Stimulated activated CD4-positive, alpha-beta T cell treated with anti-CD3 and anti-CD28 coated beads, TNF-alpha, amount 100 ng/mL, for 24 hours (primary cell): Measurements from ENCODE around the gene SLC4A3.

Source experiments
- DNase-seq, 3 experiments: peaks; one replicate each; pipeline ENCODE4 v3.0.0-alpha.2; 2020; ENCODE audit warnings: low read depth in 3 of 3

Gene SLC4A3, protein sequence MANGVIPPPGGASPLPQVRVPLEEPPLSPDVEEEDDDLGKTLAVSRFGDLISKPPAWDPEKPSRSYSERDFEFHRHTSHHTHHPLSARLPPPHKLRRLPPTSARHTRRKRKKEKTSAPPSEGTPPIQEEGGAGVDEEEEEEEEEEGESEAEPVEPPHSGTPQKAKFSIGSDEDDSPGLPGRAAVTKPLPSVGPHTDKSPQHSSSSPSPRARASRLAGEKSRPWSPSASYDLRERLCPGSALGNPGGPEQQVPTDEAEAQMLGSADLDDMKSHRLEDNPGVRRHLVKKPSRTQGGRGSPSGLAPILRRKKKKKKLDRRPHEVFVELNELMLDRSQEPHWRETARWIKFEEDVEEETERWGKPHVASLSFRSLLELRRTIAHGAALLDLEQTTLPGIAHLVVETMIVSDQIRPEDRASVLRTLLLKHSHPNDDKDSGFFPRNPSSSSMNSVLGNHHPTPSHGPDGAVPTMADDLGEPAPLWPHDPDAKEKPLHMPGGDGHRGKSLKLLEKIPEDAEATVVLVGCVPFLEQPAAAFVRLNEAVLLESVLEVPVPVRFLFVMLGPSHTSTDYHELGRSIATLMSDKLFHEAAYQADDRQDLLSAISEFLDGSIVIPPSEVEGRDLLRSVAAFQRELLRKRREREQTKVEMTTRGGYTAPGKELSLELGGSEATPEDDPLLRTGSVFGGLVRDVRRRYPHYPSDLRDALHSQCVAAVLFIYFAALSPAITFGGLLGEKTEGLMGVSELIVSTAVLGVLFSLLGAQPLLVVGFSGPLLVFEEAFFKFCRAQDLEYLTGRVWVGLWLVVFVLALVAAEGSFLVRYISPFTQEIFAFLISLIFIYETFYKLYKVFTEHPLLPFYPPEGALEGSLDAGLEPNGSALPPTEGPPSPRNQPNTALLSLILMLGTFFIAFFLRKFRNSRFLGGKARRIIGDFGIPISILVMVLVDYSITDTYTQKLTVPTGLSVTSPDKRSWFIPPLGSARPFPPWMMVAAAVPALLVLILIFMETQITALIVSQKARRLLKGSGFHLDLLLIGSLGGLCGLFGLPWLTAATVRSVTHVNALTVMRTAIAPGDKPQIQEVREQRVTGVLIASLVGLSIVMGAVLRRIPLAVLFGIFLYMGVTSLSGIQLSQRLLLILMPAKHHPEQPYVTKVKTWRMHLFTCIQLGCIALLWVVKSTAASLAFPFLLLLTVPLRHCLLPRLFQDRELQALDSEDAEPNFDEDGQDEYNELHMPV

DNA sequence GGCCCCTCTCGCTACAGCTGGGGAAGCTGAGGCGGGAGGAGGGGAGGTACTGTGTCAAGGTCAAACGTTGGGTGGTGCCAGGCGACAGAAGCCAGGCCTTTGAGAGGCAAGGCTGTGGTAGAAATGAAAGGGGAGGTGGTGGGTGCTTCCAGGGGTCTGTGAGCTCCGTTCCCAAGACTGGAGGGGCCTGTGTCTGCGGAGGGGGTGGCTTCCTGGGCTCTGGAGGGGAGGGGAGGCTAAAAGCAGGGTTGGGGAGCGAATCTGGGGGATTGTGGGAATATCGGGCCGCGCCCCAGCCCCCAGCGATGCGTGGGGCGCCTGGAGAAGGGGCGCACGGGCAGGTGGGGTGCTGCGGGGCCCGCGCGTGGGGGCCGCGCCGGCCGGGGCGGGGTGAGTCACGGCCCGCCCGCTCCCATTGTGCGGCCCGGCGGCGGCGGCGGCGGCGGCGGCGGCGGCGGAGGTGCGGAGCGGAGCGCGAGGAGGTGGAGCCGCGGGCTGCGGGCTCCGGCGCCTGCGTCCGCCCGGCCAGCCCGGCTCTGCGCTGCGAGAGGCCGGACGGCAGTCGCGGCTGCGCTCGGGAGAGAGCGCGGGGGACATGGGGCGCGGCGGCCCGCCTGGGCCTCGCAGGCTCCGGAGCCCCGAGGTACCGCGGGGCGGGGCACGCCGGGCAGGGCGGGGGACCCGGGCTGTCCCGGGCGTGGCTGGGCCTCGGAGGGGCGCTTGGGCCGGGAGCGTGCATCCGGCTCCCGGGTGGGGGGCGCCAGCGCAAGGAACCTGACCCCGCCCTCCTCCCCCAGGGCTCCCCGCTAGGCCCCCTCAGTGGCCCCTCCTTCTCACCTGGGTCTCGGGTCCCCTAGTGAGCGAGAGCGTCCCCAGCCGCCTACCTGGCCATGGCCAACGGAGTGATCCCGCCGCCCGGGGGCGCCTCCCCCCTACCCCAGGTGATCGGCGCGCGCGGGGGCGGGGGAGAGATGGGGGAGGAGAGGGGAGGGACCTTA lies at the start of gene SLC4A3:
Gene SLC4A3 (plus strand): TSS at position 528 of the 998 bp plus-strand sequence. CDS start 363 bp downstream, at position 891.
- DNase-seq: no peak

DNA sequence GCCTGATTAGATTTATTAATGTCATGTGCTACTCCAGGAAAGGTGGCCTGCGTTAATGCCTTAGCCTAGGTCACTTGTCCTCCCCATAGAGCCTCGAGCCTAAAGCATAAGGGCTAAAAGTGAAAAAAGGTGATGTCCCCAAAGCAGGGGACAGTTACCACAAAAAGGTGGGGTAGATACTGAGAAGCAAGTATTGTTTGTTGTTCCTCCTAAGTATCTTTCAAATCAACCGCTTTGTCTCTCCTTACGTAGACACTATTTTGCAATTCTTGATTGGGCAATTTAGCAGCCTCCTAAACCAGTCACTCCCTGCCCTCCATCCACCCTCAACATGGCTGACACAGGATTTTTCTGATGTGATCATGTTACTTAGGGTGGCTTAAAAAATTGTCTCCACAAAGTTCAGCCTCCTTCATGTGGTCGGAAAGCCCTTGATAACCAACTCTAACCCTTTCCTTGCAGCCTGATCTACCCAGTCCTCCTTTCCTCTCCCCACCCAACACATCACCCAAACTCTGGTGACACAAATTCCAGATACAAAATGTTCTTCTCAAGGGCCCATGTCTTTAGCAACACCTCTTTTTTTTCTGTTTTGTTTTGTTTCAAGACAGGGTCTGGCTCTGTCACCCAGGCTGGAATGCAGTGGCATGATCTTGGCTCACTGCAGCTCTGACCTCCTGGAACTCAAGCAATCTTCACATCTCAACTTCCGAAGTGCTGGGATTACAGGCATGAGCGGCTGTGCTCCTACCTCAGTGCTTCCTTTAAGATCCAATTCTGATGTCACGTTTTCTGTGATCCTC lies 48.4 kb upstream of the SLC4A3 start:
- no peak for DNase-seq

DNA sequence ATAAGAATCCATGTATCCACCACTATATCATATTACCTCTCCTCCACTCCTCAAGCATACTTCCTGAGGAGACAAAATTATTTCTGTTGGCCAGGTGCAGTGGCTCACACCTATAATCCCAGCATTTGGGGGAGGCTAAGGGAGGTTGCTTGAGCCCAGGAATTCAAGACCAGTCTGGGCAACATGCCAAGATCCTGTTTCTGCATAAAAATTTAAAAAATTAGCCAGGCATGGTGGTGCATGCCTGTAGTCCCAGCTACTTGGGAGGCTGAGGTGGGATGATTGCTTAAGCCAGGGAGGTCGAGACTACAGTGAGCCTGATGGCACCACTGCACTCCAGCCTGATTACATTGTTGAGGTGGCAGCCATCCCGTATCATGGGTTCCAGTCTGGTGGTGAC lies 46.1 kb upstream of the SLC4A3 start:
- DNase-seq: no peak

DNA sequence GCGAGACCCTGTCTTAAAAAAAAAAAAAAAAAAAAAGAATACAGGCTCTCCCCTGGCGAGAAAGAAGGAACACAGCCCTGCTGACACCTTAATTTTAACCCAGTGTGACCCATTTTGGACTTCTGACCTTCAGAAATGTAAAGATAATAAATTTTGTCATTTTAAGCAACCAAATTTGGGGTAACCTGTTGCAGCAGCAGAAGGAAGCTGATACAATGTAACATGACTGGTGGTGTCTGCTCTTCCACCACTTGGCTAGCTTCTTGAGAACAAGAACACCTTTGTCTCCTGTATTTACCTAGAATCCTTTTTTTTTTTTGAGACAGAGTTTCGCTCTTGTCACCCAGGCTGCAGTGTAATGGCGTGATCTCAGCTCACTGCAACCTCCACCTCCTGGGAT lies 36.3 kb upstream of the SLC4A3 start:
- DNase-seq: no peak

DNA sequence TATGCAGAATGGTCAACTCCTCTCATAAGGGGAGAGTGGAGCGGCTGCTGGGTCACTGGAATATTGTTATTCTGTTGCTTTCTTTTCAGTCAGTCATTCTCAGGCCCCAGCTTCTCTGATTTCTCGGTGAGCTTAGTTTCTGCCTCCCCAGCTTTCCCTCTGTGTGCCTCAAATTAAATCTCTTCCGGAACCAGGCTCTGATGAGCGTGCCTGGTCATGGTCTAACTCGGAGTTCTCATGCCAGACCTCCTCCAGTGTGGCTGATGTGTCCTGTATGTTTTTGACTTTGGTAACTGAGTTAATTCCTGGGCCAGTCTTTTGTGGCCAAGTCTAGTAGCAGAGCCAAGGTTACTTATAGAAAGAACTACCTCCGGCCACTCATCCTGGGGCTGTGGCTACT lies 34.7 kb upstream of the SLC4A3 start:
- no peak for DNase-seq

DNA sequence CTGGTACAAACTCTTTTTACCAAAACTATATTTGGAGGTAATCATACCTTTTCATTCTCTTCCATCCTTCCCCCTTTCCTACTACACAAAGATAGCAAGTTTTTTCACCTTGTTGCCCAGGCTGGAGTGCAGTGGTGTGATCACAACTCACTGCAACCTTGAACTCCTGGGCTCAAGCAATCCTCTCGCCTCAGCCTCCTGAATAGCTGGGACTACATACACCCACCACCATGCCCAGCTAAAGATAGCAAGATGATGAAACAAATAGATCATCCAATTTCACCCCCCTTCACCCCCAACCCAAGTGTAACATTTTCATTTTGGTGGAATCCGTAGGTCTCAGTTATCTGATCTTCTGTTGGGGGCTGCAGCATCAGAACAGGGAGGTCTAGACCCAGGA lies 34.3 kb upstream of the SLC4A3 start:
- DNase-seq: no peak

DNA sequence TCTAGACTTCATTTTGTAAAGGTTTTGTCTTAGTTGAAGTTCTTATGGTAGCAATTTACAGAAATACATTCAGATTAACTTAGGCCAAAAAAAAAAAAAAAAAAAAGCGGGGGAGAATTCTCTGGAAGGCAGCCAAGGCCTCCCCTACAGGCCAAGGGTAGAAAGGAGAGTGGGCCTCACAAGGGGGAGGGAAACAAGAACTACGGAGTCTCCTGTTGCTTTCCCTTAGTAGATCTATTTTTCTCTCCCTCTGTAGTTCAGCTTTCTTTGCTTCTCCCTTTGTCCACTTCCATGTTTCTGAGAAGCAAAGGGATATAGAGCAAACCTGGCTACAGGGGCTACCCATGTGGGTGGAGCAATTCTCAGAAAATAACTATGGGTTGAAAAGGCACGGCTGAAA lies 32.2 kb upstream of the SLC4A3 start:
- DNase-seq: no peak

DNA sequence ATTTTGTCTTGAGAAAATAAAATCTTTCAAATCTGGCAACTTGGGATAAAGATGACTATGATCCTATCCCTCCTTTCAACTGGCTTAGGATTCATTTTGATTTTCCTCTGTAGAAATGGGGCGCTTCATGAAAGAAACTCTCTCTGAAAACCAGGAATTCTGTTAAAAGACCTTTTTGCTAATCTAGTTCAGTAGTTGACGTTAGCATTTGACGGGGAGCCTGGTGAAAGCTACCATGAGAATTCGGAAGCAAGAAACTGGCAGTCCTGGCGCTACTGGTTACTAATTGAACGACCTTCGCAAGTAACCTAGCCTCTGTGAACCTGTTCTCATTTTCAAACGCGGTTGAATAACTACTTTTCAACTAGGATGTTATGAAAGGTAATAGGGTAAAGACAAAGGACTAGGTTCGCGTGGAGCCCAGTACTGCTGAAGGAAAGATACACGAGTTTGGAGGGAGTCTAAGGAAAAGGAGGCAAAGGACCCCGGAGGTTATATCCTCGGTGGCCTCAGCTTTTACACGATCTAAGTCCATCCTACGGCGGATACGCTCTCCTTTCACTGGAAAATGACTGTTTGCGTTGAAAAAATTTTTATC lies 30.4 kb upstream of the SLC4A3 start:
- no peak for DNase-seq

DNA sequence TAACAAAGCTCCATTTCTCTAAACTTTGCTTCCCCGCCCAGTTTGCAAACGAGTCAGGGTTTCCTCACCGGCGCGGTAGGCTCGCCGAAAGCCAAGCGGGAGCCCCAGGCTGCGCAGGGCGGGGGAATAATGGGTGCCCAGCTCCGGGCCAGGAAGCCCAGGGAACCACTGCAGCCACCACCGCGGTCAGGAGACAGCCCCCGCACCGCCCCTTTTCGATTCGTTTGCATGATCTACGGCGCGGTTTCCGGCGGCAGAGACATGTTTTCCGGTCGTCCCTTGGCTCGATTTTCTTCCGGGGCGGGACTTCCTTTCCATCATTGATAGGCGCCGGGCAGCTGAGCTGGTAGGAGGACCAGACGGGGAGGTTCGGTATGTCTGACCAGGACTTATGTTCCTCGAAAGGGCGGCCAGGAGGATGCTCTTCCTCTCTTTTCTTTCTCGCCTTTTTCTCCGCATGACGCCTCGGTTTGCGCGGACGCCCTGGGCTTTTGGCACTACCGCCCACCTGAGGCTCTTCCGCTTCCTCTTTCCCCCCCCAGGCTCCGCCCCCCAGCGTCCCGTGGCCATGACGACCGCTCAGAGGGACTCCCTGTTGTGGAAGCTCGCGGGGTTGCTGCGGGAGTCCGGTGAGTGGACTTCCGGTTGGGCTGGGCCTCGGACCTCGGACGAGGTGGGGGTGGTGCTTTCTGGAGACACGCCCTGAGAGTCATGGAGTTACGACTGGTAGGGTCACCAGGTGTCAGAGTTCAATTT lies 29.7 kb upstream of the SLC4A3 start, which contains the start of gene STK11IP:
Gene STK11IP (plus strand): TSS at position 306 of the 756 bp plus-strand sequence. CDS start 263 bp downstream, at position 569.
- DNase-seq: peak; percentile 80 to 90 (median 90)

DNA sequence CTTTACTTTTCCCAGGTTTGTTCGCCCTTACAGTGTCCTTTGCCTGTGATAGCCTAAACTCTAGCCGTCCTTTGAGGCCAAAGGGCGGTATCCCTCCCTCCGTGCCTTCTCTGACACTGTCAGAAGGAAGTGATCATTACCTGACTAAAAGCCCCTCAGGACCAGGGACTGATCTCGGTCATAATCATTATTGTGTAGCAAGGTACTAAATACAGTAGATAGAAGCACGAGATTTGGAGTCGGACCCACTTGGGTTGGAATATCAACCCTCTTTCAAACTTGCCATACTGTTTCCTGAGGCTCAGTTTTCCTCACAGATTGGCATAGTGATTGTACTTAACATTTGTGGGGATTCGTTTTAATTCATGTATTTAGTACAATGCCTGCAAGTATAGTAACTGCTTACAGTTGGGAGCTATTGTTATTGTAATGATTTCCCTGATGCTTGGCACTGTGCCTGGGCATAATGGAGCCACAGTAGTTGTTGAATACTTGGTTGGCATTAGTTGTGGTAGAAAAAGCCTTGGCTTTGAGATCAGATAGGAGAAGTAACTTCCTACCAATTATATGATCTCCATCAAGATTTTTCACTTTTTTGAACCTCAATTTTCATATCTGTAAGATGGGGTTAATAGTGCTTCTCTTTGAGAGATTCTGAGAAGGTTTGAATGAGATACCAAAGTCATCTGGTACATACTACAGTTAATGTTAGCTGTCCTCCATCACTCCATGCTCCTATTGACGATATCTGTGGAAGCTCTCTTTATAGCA lies 28.9 kb upstream of the SLC4A3 start:
- DNase-seq: no peak

DNA sequence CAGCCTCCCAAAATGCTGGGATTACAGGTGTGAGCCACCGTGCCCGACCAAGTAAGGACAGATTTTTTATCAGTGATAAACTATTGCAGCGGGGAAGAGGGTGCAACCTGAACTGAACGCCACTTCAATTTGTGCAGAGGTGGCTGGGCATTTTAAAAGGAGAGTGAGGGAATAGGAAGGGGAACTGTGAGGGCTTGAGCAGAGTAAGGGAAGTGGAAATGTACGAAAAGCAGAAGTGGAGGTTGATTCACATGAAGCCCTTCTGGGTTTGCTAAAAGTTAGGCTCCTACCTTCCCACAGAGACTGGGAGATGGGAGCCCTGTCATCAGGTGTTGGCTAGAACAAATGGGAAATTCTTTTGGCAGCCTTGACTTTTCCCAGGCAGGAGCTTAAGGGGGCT lies 23.7 kb upstream of the SLC4A3 start:
- DNase-seq: no peak

DNA sequence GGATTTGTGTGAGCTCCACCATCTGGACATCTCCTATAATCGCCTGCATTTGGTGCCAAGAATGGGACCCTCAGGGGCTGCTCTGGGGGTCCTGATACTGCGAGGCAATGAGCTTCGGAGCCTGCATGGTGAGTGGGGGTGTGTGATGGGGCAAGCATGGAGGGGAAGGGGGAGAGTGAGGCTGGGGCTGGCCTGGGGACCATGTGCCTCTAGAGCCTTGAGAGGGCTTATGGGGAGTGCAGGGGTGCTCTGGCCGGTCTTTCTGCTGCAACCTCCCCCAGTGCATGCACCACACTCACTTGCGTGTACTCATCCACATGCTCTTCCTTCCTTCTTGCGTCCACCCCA lies 21.8 kb upstream of the SLC4A3 start:
- no peak for DNase-seq

DNA sequence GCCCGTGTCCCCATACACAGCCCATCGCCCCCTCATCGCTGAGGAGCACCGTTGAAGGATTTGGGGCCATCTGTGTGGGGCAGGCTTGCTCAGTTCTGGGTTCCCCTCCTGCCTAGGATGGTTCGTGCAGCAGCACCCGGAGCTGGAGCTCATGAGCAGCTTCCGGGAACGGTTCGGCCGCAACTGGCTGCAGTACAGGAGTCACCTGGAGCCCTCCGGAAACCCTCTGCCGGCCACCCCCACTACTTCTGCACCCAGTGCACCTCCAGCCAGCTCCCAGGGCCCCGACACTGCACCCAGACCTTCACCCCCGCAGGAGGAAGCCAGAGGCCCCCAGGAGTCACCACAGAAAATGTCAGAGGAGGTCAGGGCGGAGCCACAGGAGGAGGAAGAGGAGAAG lies 19.5 kb upstream of the SLC4A3 start:
- DNase-seq: no peak

DNA sequence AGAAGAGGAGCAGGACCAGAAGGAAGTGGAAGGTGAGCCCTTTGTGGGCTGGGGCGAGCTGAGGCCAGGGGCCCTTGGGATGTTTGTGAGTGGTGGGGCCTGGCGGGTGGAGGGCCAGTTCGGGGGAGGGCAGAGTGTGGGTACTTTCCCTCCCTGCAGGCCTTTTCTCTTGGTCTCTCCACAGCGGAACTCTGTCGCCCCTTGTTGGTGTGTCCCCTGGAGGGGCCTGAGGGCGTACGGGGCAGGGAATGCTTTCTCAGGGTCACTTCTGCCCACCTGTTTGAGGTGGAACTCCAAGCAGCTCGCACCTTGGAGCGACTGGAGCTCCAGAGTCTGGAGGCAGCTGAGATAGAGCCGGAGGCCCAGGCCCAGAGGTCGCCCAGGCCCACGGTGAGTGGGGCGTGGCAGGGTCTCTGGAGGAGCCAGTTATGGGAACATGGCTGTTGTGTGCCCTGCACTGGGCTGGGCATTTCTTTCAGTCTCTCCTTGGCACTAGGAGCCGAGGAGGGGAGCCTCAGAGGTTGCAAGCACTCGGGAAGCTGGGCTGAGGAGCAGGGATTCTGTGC lies 18.9 kb upstream of the SLC4A3 start:
- DNase-seq: no peak

DNA sequence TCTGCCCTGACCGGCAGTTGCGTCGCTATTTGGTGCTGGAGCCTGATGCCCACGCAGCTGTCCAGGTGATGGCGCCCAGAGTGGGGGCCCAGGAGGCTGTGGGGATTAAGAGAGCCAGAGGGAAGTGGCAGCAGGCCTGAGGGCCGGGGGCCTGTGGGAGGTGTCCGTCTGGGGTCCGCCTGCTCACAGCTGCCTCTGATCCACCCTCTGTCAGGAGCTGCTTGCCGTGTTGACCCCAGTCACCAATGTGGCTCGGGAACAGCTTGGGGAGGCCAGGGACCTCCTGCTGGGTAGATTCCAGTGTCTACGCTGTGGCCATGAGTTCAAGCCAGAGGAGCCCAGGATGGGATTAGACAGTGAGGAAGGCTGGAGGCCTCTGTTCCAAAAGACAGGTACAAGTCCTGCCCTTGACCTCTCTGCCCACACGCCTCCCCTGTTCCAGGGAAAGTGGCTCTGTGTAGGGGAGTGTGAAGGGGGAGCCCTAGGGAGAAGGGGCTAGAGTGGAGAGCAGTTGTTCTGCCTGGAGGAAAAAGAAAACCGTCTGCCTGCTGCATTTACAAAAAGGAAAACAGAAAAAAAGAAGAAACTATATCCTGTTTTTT lies 18.2 kb upstream of the SLC4A3 start:
- no peak for DNase-seq

DNA sequence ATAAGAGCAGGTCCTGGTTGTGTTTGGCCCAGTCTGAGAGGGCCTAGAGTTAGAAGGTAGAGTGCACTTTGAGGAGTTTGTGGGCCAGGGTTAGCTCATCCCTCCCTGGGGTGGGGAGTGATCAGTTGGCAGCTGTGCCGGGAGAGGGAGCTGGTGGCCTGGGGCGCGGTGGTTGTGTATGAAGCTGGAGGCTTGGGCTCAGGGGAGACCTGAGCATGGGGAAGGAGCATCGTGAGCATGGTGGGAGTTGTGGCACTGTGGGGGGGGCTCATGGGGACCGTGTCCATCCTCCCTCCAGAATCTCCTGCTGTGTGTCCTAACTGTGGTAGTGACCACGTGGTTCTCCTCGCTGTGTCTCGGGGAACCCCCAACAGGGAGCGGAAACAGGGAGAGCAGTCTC lies 16.1 kb upstream of the SLC4A3 start:
- no peak for DNase-seq

DNA sequence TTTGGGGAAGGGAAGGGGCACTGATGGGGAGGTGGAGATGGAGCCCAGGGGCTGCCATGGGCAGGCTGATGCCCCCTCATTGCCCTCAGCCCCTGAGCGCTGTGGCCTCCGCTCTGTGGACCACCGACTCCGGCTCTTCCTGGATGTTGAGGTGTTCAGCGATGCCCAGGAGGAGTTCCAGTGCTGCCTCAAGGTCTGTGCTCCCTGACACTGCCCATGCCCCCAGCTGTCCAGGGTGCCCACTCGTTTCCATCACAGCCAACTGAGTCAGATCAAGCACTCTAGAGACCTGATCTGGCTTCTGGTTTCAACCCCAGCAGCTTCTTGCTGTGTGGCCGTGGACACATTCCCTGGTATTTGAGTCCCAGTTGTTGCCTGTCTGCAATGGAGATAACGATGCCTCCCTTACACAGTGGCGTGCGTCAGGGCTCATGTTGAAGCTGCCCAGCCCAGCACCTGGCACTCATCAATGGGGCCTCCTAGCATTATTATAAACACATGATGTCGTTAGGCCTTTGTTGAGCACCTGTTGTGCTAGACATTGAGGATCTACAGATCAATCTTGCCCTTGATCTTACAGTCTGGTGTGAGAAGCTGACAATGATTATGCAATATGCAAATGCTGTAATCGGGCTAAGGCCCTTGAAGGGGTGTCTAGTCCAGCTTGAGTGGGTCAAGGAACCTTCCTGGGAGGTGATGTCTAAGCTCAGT lies 15.4 kb upstream of the SLC4A3 start:
- DNase-seq: no peak
